Breast epithelium (tissue), 4 donors: Measurements from ENCODE around the gene APAF1. TPM values are rescaled to one million over a fixed set of nuclear protein-coding genes. Genes with fewer than 3 reads are reported as not detected.

Source experiments
- DNase-seq, 2 donors: peaks; one replicate each; pipeline ENCODE4 v3.0.0-alpha.2; 2019; ENCODE audit warnings: low spot score in 2 of 2
- H3K27ac ChIP-seq, 2 donors: fragments of 200-600 bp; sonication (generic) in 1 of 2; one replicate each; pipeline ENCODE4 v1.5.1; 2016 to 2019; ENCODE audit warnings: mild to moderate bottlenecking in 1 of 2
- H3K27me3 ChIP-seq, 2 donors: fragments of 200-600 bp; sonication (generic) in 1 of 2; one replicate each; pipeline versions ENCODE4 v1.5.1 to v1.6.0; 2017 to 2019; ENCODE audit warnings: control low read depth in 1 of 2, mild to moderate bottlenecking in 1 of 2
- H3K36me3 ChIP-seq: fragments of 200-600 bp; one replicate; pipeline ENCODE4 v1.5.1; 2019
- H3K4me1 ChIP-seq, 2 donors: fragments of 200-600 bp; sonication (generic); one replicate each; pipeline ENCODE4 v1.5.1; 2016 to 2019; ENCODE audit warnings: control low read depth in 1 of 2
- H3K4me3 ChIP-seq, 3 donors: fragments of 200-600 bp; sonication (generic); 1 replicate in 2 of 3; 2 replicates in 1 of 3; pipeline ENCODE4 v1.5.1; 2016 to 2019; ENCODE audit warnings: mild to moderate bottlenecking in 3 of 3, moderate library complexity in 2 of 3
- H3K9me3 ChIP-seq, 2 donors: fragments of 200-600 bp; sonication (generic) in 1 of 2; one replicate each; pipeline ENCODE4 v1.5.1; 2016 to 2019; ENCODE audit warnings: control low read depth in 1 of 2
- CTCF ChIP-seq, 3 donors: fragments of 450-650 bp; IDR thresholded peaks; one replicate each; pipeline ENCODE4 v1.5.1; 2016 to 2017; ENCODE audit warnings: antibody characterized with exemption in 3 of 3, mild to moderate bottlenecking in 3 of 3, moderate library complexity in 3 of 3
- POLR2A ChIP-seq: fragments of 450-650 bp; IDR thresholded peaks from one replicate; pipeline ENCODE4 v1.6.1; 2016; ENCODE audit warnings: antibody characterized with exemption, mild to moderate bottlenecking, moderate library complexity
- POLR2AphosphoS5 ChIP-seq, 3 donors: sonication (generic); formaldehyde crosslinking; IDR thresholded peaks; one replicate each; pipeline ENCODE4 v1.6.1; 2017; ENCODE audit warnings: antibody characterized with exemption in 3 of 3
- intact Hi-C: fragments of 100-400 bp; cut with DNase I; formaldehyde crosslinking; loops from one replicate; pipeline ENCODE4 v1.15.1; 2023; ENCODE audit warnings: low total_unique reads
- total RNA-seq, 3 donors: library from RNA; depleted of rRNA; stranded (reverse); fragments of >200 nt; gene quantifications; one replicate each; pipeline ENCODE4 v1.1.0, GENCODE V29; 2016

The APAF1 gene
- total RNA-seq, 3 donors from 2014 or later = 10.1 to 18.1 (median 16.4) TPM

GRCh38 chr12:98738539-98738938, 93.4 kb downstream of the APAF1 start:
- intact Hi-C loops = no loop called here

GRCh38 chr12:98740751-98741150, 95.7 kb downstream of the APAF1 start:
- no peak for TF ChIP-seq CTCF (IDR thresholded peaks at IDR 0.05)
- TF ChIP-seq POLR2A = no peak
- TF ChIP-seq POLR2AphosphoS5 (IDR thresholded peaks at IDR 0.05) = no peak
- no peaks in the 10 kb centered on the region for H3K4me1 ChIP-seq
- H3K36me3 ChIP-seq = no peaks in the 10 kb centered on the region
- H3K27ac ChIP-seq = no peak overlapping the region
- intact Hi-C loops = no loop called here
- DNase-seq = no peak
- H3K4me3 ChIP-seq = no peak overlapping the region
- H3K9me3 ChIP-seq = no peaks in the 10 kb centered on the region
- H3K27me3 ChIP-seq = no peaks in the 10 kb centered on the region

More at GRCh38 chr12:98738539-98738938, 93.4 kb downstream of the APAF1 start:
- no peak overlapping the region for H3K27ac ChIP-seq
- H3K27me3 ChIP-seq = no peaks in the 10 kb centered on the region
- H3K36me3 ChIP-seq = no peaks in the 10 kb centered on the region
- TF ChIP-seq POLR2AphosphoS5 (IDR thresholded peaks at IDR 0.05) (no peak), POLR2A (no peak), CTCF (IDR thresholded peaks at IDR 0.05) (no peak)
- DNase-seq = no peak
- no peaks in the 10 kb centered on the region for H3K4me1 ChIP-seq
- no peaks in the 10 kb centered on the region for H3K9me3 ChIP-seq
- H3K4me3 ChIP-seq = no peak overlapping the region

GRCh38 chr12:98741196-98741555, 96.1 kb downstream of the APAF1 start:
- Histone ChIP-seq H3K9me3 (no peaks in the 10 kb centered on the region), H3K27ac (no peak overlapping the region), H3K4me1 (no peaks in the 10 kb centered on the region), H3K36me3 (no peaks in the 10 kb centered on the region), H3K27me3 (no peaks in the 10 kb centered on the region), H3K4me3 (no peak overlapping the region)
- intact Hi-C loops = no loop called here
- no peak for DNase-seq
- TF ChIP-seq POLR2A (no peak), CTCF (IDR thresholded peaks at IDR 0.05) (no peak), POLR2AphosphoS5 (IDR thresholded peaks at IDR 0.05) (no peak)

GRCh38 chr12:98741556-98742265, 96.6 kb downstream of the APAF1 start:
- intact Hi-C loops = no loop called here
- Histone ChIP-seq H3K27ac (no peak overlapping the region), H3K9me3 (no peaks in the 10 kb centered on the region), H3K4me3 (no peak overlapping the region), H3K4me1 (no peaks in the 10 kb centered on the region), H3K27me3 (no peaks in the 10 kb centered on the region), H3K36me3 (no peaks in the 10 kb centered on the region)
- TF ChIP-seq POLR2A = no peak
- no peak for TF ChIP-seq CTCF (IDR thresholded peaks at IDR 0.05)
- no peak for TF ChIP-seq POLR2AphosphoS5 (IDR thresholded peaks at IDR 0.05)
- no peak for DNase-seq

GRCh38 chr12:98743362-98743953, 98.4 kb downstream of the APAF1 start:
- H3K9me3 ChIP-seq = no peaks in the 10 kb centered on the region
- H3K27ac ChIP-seq = no peak overlapping the region
- H3K27me3 ChIP-seq = no peaks in the 10 kb centered on the region
- H3K4me3 ChIP-seq = no peak overlapping the region
- DNase-seq = no peak
- no peaks in the 10 kb centered on the region for H3K4me1 ChIP-seq
- intact Hi-C loops = no loop called here
- no peaks in the 10 kb centered on the region for H3K36me3 ChIP-seq
- no peak for TF ChIP-seq CTCF (IDR thresholded peaks at IDR 0.05)
- no peak for TF ChIP-seq POLR2AphosphoS5 (IDR thresholded peaks at IDR 0.05)
- TF ChIP-seq POLR2A = no peak
